Heart left ventricle (tissue), 16 donors: ENCODE measurements around the gene CAP1. TPM values are rescaled to one million over a fixed set of nuclear protein-coding genes. Genes with fewer than 3 reads are reported as not detected.
A peak's percentile ranks its signal among the peaks of the same experiment; 100 is the strongest.

ENCODE experiments used
- ATAC-seq, 4 donors: fragments of 200-7000 bp; cut with Tn5 transposase; one replicate each; pipeline ENCODE4 v1.9.1; 2020 to 2022; ENCODE audit warnings: moderate library complexity in 4 of 4, mild to moderate bottlenecking in 3 of 4, moderate number of reproducible peaks in 1 of 4
- DNase-seq, 5 donors: peaks; one replicate each; pipeline ENCODE4 v3.0.0-alpha.2; 2020
- H3K27ac ChIP-seq, 12 donors: fragments of 200-600 bp; sonication (generic) in 4 of 12; one replicate each; pipeline versions ENCODE4 v1.5.0 to v1.8.0; 2016 to 2022; ENCODE audit warnings: mild to moderate bottlenecking in 2 of 12
- H3K27me3 ChIP-seq, 9 donors: fragments of 200-600 bp; sonication (generic) in 2 of 9; one replicate each; pipeline versions ENCODE4 v1.5.1 to v1.8.0; 2016 to 2022; ENCODE audit warnings: mild to moderate bottlenecking in 3 of 9
- H3K36me3 ChIP-seq, 9 donors: fragments of 200-600 bp; sonication (generic) in 2 of 9; one replicate each; pipeline versions ENCODE4 v1.5.0 to v1.8.0; 2018 to 2022; ENCODE audit warnings: mild to moderate bottlenecking in 2 of 9
- H3K4me1 ChIP-seq, 12 donors: fragments of 200-600 bp; sonication (generic) in 4 of 12; one replicate each; pipeline versions ENCODE4 v1.5.0 to v1.8.0; 2016 to 2022; ENCODE audit warnings: mild to moderate bottlenecking in 3 of 12
- H3K4me3 ChIP-seq, 12 donors: fragments of 200-600 bp; sonication (generic) in 4 of 12; one replicate each; pipeline versions ENCODE4 v1.5.0 to v1.8.0; 2017 to 2022; ENCODE audit warnings: mild to moderate bottlenecking in 9 of 12, moderate library complexity in 4 of 12
- H3K9me3 ChIP-seq, 12 donors: fragments of 200-600 bp; sonication (generic) in 4 of 12; one replicate each; pipeline versions ENCODE4 v1.5.0 to v1.8.0; 2016 to 2022; ENCODE audit warnings: mild to moderate bottlenecking in 1 of 12
- CTCF ChIP-seq, 12 donors: fragments of 200-600 bp; sonication (generic) in 4 of 12; IDR thresholded peaks; one replicate each; pipeline versions ENCODE4 v1.5.0 to v1.8.0; 2018 to 2022; ENCODE audit warnings: antibody characterized with exemption in 12 of 12, mild to moderate bottlenecking in 5 of 12
- POLR2A ChIP-seq, 2 donors: fragments of 450-650 bp; IDR thresholded peaks; one replicate each; pipeline ENCODE4 v1.6.1; 2017; ENCODE audit warnings: antibody characterized with exemption in 2 of 2, mild to moderate bottlenecking in 2 of 2, moderate library complexity in 2 of 2
- WGBS, 4 donors: extraction: QIAGEN DNeasy Blood & Tissue Kit in 2 of 4; methylation state at CpG; one replicate each; pipeline versions ENCODE4 v1.1.5 to v1.1.7; 2013 to 2018; 5-methylcytosine and 5-hydroxymethylcytosine counted together
- intact Hi-C, 10 donors: fragments of 100-400 bp; cut with DNase I; formaldehyde crosslinking; loops; one replicate each; pipeline versions ENCODE4 v1.11.1 to v1.14.2; 2022
- polyA plus RNA-seq, 2 donors: library from polyadenylated mRNA; stranded (reverse); fragments of 200-250 nt; gene quantifications; one replicate each; pipeline ENCODE4 v1.2.3, GENCODE V29; 2013
- total RNA-seq, 9 donors: library from RNA; depleted of rRNA in 2 of 9; stranded (reverse); fragments of >200 nt in 2 of 9; fragmentation: NEBNext Ultra II Directional in 3 of 9; extraction: Animal tissue kit (Norgen Biotek cat#: 25700) in 3 of 9; gene quantifications; one replicate each; pipeline versions ENCODE4 v1.1.0 to v1.2.4, GENCODE V29; 2016 to 2023
- donor health status: ischemic (EF 13 %, LVEDD 7.1; RV severe dilation, severe dysfunction).
- donor health status: healthy with polysubstance abuse.
- donor health status: DM: no; HTN: yes; CAD: no.
- donor health status: DM: no; HTN: no; CAD: no.
- donor health status: ischemic (EF 25% LVEDD 6.9; RV normal size, moderate dysfunction).
- donor health status: ischemic (EF 25% LVEDD 5.7; RV mildly dilated, moderate dysfunction).
- donor health status: healthy.
- donor health status: DM: yes; HTN: yes; CAD: no.
- donor health status: ischemic (EF 35%, LVEDD 5.7; RV mildly dilated, moderate dysfunction).
- donor health status: nonischemic (EF 11% LVEDD 7.7; RV severe dilation, severe dysfunction).
- donor health status: DM: yes; HTN: yes; CAD: no.
- donor health status: PGD.
- donor health status: ischemic (EF 29% LVEDD 5.4; RV normal size, mild dysfunction).
- donor health status: nonischemic (EF 23%, LVEDD 6.1; RV moderate dilation, normal function).

Gene CAP1
- total and polyA plus RNA-seq, 11 donors = 23.8 to 249 (median 69.9) TPM

- Histone ChIP-seq H3K27ac (no peak overlapping the region), H3K27me3 (no peaks in the 10 kb centered on the region), H3K36me3 (no peaks in the 10 kb centered on the region), H3K9me3 (no peaks in the 10 kb centered on the region), H3K4me1 (peaks cover 0 to 8% (median 0%) of the 10 kb centered on the region in 12 donors), H3K4me3 (no peak overlapping the region)
- 94 to 100% (median 99%) methylated on average over 1 of the region's 1 CpG for WGBS, 4 donors
- DNase-seq (no peak), ATAC-seq (peak in 1 of 4 donors; percentile 15)
- TF ChIP-seq CTCF (IDR thresholded peaks at IDR 0.05) (no peak), POLR2A (IDR thresholded peaks at IDR 0.05) (no peak)
- intact Hi-C loops = no loop called here
Measured at GRCh38 chr1:39995973-39996393, 44.5 kb upstream of the CAP1 start.

GRCh38 chr1:39996396-39997004 lies 44.0 kb upstream of the CAP1 start:
- Histone ChIP-seq H3K4me3 (no peak overlapping the region), H3K4me1 (peaks cover 0 to 8% (median 0%) of the 10 kb centered on the region in 12 donors), H3K27ac (no peak overlapping the region), H3K27me3 (no peaks in the 10 kb centered on the region), H3K36me3 (no peaks in the 10 kb centered on the region), H3K9me3 (no peaks in the 10 kb centered on the region)
- intact Hi-C loops = no loop called here
- TF ChIP-seq POLR2A (IDR thresholded peaks at IDR 0.05) (no peak), CTCF (IDR thresholded peaks at IDR 0.05) (no peak)
- DNase-seq = no peak
- ATAC-seq = no peak

- no peak overlapping the region for H3K4me3 ChIP-seq
- no peaks in the 10 kb centered on the region for H3K36me3 ChIP-seq
- no peak overlapping the region for H3K27ac ChIP-seq
- H3K4me1 ChIP-seq = peaks cover 0 to 13% (median 0%) of the 10 kb centered on the region in 12 donors
- 75 to 85% (median 80%) methylated on average over 2 of the region's 2 CpGs for WGBS, 4 donors
- DNase-seq = no peak
- no peak for TF ChIP-seq CTCF (IDR thresholded peaks at IDR 0.05)
- TF ChIP-seq POLR2A (IDR thresholded peaks at IDR 0.05) = no peak
- no peaks in the 10 kb centered on the region for H3K27me3 ChIP-seq
- intact Hi-C loops = no loop called here
- no peak for ATAC-seq
- peaks cover 0 to 5% (median 0%) of the 10 kb centered on the region in 12 donors for H3K9me3 ChIP-seq
Measured at GRCh38 chr1:40001456-40001855, 39.1 kb upstream of the CAP1 start.

- H3K36me3 ChIP-seq = no peaks in the 10 kb centered on the region
- ATAC-seq (no peak), DNase-seq (no peak)
- intact Hi-C loops = no loop called here
- no peaks in the 10 kb centered on the region for H3K27me3 ChIP-seq
- 78 to 86% (median 84%) methylated on average over 10 of the region's 10 CpGs for WGBS, 4 donors
- H3K9me3 ChIP-seq = peaks cover 0 to 5% (median 0%) of the 10 kb centered on the region in 12 donors
- H3K27ac ChIP-seq = no peak overlapping the region
- no peak overlapping the region for H3K4me3 ChIP-seq
- peaks cover 0 to 13% (median 0%) of the 10 kb centered on the region in 12 donors for H3K4me1 ChIP-seq
- no peak for TF ChIP-seq POLR2A (IDR thresholded peaks at IDR 0.05)
- no peak for TF ChIP-seq CTCF (IDR thresholded peaks at IDR 0.05)
Measured at GRCh38 chr1:40003156-40004093, 37.1 kb upstream of the CAP1 start.
